HCEC 1CT (cell line): ENCODE data around the gene VAV3.

Experiments used
- DNase-seq: peaks from one replicate; pipeline ENCODE4 v3.0.0-alpha.2; 2017

Gene VAV3

GRCh38 chr1:107831921-107832320 is 133.1 kb downstream of the VAV3 start:
- no peak for DNase-seq

GRCh38 chr1:107830526-107830925 is 134.5 kb downstream of the VAV3 start:
- DNase-seq = no peak

- DNase-seq = no peak
These were observed 134.9 kb downstream of the VAV3 start for GRCh38 chr1:107830075-107830474.

- no peak for DNase-seq
These were observed 135.8 kb downstream of the VAV3 start for GRCh38 chr1:107829036-107829770.

- DNase-seq = no peak
These were observed 140.0 kb downstream of the VAV3 start for GRCh38 chr1:107824946-107825345.

- DNase-seq = no peak
These were observed 143.6 kb downstream of the VAV3 start for GRCh38 chr1:107821340-107821739.

- DNase-seq = no peak
These were observed 144.2 kb downstream of the VAV3 start for GRCh38 chr1:107820801-107821200.

- DNase-seq = no peak
These were observed 147.0 kb downstream of the VAV3 start for GRCh38 chr1:107817935-107818334.

GRCh38 chr1:107817206-107817605 is 147.8 kb downstream of the VAV3 start:
- no peak for DNase-seq

GRCh38 chr1:107810291-107810951 is 154.6 kb downstream of the VAV3 start:
- no peak for DNase-seq

GRCh38 chr1:107807855-107808254 is 157.1 kb downstream of the VAV3 start:
- DNase-seq = no peak

- no peak for DNase-seq
These were observed 157.6 kb downstream of the VAV3 start for GRCh38 chr1:107807405-107807804.

- DNase-seq = no peak
These were observed 158.1 kb downstream of the VAV3 start for GRCh38 chr1:107806902-107807301.

- no peak for DNase-seq
These were observed 160.2 kb downstream of the VAV3 start for GRCh38 chr1:107804741-107805140.

- DNase-seq = no peak
These were observed 160.8 kb downstream of the VAV3 start for GRCh38 chr1:107804134-107804533.

GRCh38 chr1:107803579-107803978 is 161.4 kb downstream of the VAV3 start:
- no peak for DNase-seq

GRCh38 chr1:107802654-107803053 is 162.3 kb downstream of the VAV3 start:
- DNase-seq = no peak

GRCh38 chr1:107795994-107796393 is 169.0 kb downstream of the VAV3 start:
- no peak for DNase-seq

GRCh38 chr1:107795441-107795840 is 169.5 kb downstream of the VAV3 start:
- no peak for DNase-seq

- no peak for DNase-seq
These were observed 170.4 kb downstream of the VAV3 start for GRCh38 chr1:107794571-107794970.

- no peak for DNase-seq
These were observed 171.0 kb downstream of the VAV3 start for GRCh38 chr1:107793896-107794453.

- no peak for DNase-seq
These were observed 173.6 kb downstream of the VAV3 start for GRCh38 chr1:107791348-107791747.

GRCh38 chr1:107789817-107790524 is 175.0 kb downstream of the VAV3 start:
- DNase-seq = no peak
